GM21390 (cell line): Measurements from ENCODE around the gene PRR9.
"Not testable (repeated sequence)": the region's sequence is repeated elsewhere in the genome, so short reads cannot be mapped to it uniquely, and the experiment has no call there.

Experiments
- ATAC-seq: cut with Tn5 transposase; IDR thresholded peaks from one replicate; pipeline ENCODE4 v1.9.1; 2021; ENCODE audit not compliant: unreplicated experiment

PRR9 gene, protein sequence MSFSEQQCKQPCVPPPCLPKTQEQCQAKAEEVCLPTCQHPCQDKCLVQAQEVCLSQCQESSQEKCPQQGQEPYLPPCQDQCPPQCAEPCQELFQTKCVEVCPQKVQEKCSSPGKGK

GRCh38 chr1:153217212-153217611 is at the start of gene PRR9:
PRR9 (plus strand) TSS chr1:153217584; CDS start chr1:153218145, 561 bp downstream.
- ATAC-seq: no peak

- ATAC-seq: no peak
Observed at GRCh38 chr1:153168686-153169085, 48.7 kb upstream of the PRR9 start.

DNA sequence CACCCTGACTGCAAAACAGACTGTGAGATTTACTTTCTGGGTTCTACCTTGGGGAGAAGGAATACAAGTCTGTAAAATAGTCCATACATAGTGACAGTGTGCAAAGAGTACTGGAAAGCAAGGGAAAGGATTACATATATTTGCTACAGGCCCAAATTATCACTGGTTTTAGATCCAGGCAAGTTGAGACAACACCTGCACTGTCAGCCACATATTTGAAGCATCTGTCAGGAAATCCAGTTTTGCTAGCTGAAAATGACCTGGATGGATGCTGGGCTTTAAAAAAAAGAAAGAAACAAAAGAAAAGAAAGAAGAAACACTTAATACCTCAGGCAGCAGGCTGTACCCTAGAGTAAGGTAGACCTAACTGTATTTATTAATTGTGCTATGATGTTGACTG is 42.8 kb upstream of the PRR9 start:
- no peak for ATAC-seq

GRCh38 chr1:153178922-153179321 is 38.5 kb upstream of the PRR9 start:
- ATAC-seq: no peak

DNA sequence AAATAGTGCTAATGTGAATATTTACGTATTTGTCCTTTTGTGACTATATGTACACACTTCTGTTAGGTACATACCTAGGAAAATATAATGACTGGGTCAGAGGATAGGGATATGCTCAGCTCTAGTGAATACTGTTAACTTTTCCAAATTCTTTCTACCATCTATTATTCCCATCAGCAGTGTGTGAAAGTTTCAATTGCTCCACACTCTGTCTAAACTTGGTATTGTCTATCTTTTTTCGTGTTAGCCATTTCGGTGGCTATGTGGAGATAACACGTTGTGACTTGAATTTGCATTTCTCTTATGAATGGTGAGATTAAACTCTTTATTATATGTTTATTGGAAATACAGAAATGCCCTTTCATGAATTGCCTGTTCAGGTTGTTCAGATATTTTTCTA is 36.8 kb upstream of the PRR9 start:
- ATAC-seq: no peak

GRCh38 chr1:153188301-153188700 is 29.1 kb upstream of the PRR9 start:
- not testable (repeated sequence) for ATAC-seq

GRCh38 chr1:153190373-153190772 is 27.0 kb upstream of the PRR9 start:
- ATAC-seq: no peak

DNA sequence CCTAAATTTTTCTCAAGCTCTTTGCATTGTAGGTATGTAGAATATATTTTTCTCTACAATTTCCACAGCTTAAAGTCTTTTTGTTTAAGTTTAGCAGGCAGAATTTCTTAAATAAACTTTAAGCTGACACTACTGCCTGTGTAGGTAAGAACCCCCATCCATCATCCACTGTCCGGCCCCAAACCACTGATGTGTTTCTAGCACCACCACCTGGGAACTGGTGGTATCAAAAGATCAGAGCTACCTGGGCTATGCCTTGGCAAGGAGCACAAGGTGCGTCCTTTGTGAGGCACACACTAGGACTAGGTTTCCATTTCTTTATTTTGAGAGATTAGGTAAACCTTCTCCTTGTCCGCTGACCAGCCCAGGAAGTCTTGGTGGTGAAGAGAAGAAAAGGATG is 24.7 kb upstream of the PRR9 start:
- no peak for ATAC-seq

DNA sequence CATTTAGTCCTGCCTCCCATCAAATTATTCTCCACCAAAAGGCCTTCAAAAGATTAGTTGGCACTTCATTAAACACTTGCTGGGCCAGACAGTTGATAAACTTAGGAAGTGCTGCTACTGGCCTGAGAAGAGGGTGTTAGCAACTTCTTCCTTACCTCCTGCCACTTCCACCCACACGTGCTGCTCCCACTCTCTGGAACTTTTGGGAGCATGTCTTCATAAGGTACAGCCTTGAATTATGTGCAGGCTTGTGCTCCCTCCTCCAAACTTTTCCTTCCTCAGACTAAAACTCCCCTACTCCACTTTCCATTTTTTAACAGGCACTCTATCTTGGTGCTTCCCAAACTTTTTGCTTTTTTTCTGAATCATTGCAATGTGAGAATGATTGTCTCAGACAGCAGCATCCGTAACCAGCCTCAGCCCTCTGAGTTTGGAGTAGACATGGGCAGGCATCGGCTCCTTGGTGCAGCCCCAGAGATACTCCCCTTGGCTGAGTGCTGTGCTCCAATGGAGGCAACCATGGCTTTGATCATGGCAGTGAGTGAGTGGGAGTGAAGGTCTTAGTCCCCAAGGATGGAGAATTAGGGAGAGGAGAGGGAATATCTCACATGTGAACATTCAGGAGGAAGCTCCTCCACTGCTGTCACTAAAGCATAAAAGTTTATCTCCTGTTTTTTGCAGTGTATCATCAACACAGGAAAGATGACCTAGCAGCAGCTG is 22.9 kb upstream of the PRR9 start:
- ATAC-seq: no peak

GRCh38 chr1:153195216-153195615 is 22.2 kb upstream of the PRR9 start:
- no peak for ATAC-seq

DNA sequence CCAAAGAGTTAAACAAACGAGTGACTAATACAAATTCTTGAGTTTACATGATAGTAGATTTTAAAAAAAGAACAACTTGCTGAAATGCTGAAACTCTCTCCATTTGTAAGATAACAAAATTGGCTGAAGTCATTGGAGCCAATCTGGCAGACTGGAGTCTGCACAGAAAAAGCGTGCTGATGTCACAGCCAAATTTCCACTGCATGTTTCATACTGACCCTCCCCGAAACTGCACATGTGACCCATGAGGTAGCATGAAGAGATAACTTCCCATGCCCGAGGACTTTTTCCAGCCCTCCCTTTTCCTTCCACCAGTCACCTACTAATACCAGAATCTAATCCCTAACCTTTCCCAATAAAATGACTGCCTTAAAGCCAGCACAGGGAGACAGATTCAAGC is 15.4 kb upstream of the PRR9 start:
- ATAC-seq: no peak

GRCh38 chr1:153203130-153203529 is 14.3 kb upstream of the PRR9 start, which contains the start of gene LELP1:
LELP1 (plus strand) TSS chr1:153203430; CDS start chr1:153204708, 1,278 bp downstream.
- no peak for ATAC-seq

DNA sequence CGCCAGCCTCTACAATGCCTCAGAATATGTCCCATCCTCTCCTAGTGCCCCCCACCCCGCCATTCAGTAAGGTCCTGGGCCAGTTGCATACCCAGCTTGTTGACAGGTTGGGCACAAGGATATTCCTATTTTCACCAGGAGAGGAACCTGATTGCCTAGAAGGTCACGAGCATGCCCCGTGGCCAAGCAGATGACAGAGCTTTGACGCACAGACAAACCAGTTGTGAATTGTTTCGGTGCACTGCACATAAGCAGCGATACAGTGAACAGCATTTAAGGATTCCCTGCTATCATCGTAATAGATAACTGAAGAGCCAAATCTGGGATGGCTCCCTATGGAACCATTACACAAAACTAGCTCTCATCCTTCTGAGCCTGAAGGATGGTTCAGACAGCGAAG is 10.8 kb upstream of the PRR9 start:
- no peak for ATAC-seq

DNA sequence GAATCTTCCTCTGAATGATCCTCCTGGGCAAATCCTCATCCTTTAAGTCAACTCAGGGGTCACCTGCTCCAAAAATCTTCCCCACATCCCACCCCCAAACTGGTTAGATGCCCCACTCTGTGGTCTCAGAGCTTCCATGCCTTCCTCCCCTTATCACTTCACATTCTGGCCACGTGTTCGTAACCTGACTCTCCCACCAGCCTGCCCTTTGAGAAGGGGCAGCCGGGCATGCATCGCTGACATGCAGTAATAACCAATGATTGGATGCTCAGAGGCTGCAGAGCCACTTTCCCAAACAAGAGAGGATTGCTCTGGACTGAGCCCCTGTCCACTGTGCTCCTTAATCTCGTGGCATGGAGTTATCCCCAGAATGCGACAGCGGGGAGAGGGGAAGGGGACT is 7.2 kb upstream of the PRR9 start:
- ATAC-seq: no peak

- ATAC-seq: no peak
Observed at GRCh38 chr1:153212201-153212600, 5.2 kb upstream of the PRR9 start.

GRCh38 chr1:153213519-153213918 is 3.9 kb upstream of the PRR9 start:
- ATAC-seq: no peak

DNA sequence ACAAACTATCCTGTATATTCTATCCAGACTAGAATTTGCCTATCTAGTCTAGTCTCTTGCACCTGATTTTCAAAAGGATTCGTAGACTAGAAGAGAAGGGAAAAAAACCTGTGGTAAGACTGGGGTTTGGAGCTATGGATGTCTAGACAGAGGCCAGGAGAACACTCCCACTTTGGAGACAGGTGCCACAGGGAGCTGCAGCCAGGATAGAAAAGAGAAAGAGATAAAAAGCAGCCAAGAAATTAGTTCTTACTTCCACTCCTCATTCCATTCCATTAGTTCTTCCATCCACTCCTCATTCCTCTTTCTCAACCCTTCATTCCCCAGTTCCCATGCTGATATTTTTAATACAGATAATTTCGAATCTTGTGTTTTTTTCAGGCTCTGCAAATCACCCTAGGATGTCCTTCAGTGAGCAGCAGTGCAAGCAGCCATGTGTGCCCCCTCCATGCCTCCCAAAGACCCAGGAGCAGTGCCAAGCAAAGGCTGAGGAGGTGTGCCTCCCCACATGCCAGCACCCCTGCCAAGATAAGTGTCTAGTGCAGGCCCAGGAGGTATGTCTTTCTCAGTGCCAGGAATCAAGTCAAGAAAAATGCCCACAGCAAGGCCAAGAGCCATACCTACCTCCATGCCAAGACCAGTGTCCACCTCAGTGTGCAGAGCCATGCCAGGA is 496 bp downstream of the PRR9 start:
- ATAC-seq: no peak

GRCh38 chr1:153220606-153221303 is 3.4 kb downstream of the PRR9 start:
- no peak for ATAC-seq

DNA sequence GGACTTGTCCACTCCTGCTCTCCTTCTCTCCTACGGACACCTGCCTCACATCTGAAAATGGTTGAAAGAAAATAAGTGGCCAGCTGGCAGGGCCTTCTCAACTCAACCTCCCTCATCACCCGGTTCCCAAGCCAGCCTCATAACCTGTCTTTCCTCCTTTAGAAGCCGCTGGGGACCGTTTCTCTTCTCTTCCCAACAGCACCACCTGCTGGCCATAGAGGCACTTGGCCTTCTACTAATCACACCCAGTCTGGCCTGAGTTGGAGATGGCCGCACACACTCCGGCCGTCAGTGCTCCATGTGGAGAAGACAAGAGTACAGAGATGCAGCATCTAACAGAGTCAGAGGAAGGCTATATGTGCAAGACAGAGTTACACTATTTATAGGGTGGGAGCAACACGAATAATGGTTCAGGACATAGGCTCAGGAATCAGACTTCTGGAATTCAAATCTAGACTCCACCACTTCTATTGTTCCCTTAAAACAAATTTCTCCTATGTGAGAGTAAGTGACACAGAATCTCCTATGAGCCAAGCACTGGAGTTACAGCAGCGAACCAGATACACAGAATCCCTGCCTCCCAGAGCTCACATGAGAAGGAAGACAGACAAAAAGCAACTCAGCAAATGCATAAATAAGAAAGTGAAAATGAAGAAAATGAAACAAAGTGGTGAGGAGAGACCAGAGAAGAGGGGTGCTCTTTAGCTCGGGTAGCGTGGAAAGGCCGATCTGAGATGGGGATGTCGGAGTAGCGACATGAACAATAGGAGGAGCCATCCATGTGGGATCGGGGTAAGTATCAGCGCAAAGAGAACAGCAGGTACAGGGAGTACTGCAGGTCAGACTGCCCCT is 5.9 kb downstream of the PRR9 start:
- peak; percentile 82 for ATAC-seq

GRCh38 chr1:153227810-153228209 is 10.4 kb downstream of the PRR9 start:
- no peak for ATAC-seq

GRCh38 chr1:153228491-153228890 is 11.1 kb downstream of the PRR9 start:
- ATAC-seq: no peak
